NCI-H510A treated with DMSO at 0.1 percent for 48 hours (cell line): ENCODE data around the gene SHFL.

Experiments used
- DNase-seq: peaks from one replicate; lab custom pipeline; 2025; lab: John Stamatoyannopoulos, UW

Gene SHFL

GRCh38 chr19:10134040-10134439 is 47.9 kb downstream of the SHFL start:
- DNase-seq = no peak

DNA sequence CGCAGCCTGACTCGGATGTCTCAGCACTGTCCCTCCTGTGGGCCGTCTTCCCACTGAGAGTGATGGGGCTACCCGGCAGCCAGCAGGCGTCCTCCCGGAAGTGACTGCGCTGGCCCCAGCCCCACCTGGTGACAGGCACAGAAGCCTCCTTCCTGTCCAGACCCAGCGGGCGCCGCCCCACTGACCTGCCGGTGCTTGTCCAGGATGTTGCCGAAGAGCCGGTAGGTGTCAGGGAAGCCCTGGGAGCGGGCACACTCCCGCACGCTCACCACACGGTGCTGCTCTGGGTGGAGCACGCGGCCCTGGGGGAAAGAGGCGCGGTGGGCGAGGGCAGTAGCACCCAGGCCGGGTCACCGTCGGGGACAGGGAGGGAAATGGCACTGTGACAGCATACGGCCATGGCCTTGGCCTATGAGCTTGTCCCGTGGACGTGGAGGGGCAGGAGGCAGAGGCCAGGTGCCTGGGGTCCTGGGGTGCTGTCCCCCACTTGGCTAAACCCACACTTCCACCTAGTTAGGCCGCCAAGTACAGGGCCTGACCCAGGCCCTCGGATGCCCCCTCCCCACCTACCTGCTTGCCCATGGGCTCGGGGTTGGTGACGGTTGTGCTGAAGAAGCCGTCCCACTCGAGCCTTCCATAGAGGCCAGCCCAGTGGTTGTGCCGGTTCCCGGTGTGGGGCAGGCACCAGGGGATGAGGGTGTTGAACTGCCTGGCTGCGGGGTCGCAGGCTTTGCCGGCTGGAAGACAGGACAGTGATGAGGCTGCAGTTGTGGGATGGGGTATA is 49.6 kb downstream of the SHFL start:
- no peak for DNase-seq

- DNase-seq = no peak
These were observed 50.8 kb downstream of the SHFL start for GRCh38 chr19:10136936-10137335.

- DNase-seq = no peak
These were observed 51.9 kb downstream of the SHFL start for GRCh38 chr19:10137751-10138682.

- DNase-seq = no peak
These were observed 53.0 kb downstream of the SHFL start for GRCh38 chr19:10138879-10139795.

DNA sequence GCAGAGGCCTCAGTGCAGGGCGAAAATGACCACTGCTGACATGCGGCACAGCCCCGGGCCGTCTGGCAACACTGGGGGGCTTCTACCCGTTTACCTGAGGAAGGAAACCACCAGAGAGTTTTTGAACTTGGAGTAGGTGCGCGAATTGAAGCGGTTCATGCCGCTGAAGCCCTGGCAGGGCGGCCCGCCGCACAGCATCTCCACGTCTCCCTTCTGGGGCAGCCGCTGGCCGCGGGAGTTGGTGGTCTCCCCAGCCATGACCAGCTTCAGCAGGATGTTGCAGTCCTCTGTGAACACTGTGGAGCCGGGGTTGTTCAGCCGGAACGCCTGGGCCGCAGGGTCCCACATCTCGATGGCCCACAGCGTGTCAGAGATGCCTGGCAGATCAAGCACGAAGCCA is 53.8 kb downstream of the SHFL start:
- DNase-seq = no peak

- no peak for DNase-seq
These were observed 55.4 kb downstream of the SHFL start for GRCh38 chr19:10141479-10141878.

GRCh38 chr19:10141973-10142372 is 55.9 kb downstream of the SHFL start:
- no peak for DNase-seq
